SU-DHL-6 (cell line): Measurements from ENCODE around the gene CCT4.
"Not testable (repeated sequence)": the region's sequence is repeated elsewhere in the genome, so short reads cannot be mapped to it uniquely, and the experiment has no call there.

Experiments used
- CTCF ChIP-seq: fragments of 200-600 bp; sonication (generic); IDR thresholded peaks from one replicate; pipeline ENCODE4 v1.5.1; 2017; ENCODE audit warnings: antibody characterized with exemption, mild to moderate bottlenecking, low read length, moderate library complexity; ENCODE audit not compliant: insufficient read depth, poor library complexity, severe bottlenecking
- EZH2phosphoT487 ChIP-seq: fragments of 200-600 bp; sonication (generic), shearing (Covaris generic); conservative IDR thresholded peaks from 2 replicates; pipeline ENCODE4 v1.6.1; 2018; ENCODE audit warnings: mild to moderate bottlenecking, antibody characterized with exemption, low read length, moderate library complexity, mixed read lengths

DNA sequence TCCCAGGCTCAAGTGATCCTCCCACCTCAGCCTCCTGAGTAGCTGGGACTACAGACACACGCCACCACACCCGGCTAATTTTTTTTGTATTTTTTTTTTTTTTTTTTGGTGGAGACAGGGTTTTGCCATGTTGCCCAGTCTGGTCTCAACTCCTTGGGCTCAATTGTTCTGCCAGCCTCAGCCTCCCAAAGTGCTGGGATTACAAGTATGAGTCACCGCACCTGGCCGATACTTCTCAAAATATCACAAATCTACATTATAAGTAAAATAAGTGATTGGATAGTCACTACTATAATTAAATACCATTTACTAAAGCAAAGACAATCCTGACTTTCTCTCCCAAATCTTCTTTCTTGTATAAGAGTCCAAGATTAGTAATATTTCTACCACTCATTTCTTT, 9.1 kb downstream of the CCT4 start:
- TF ChIP-seq CTCF, EZH2phosphoT487: not testable (repeated sequence)
